Measurements from ENCODE around the gene MRPL37.

The MRPL37 gene

GRCh38 chr1:54266195-54266594 lies 66.2 kb downstream of the MRPL37 start:
- DNase-seq, result no peak

- no peak for DNase-seq
These were observed 66.9 kb downstream of the MRPL37 start for GRCh38 chr1:54266908-54267307.
